22Rv1 (cell line): ENCODE data around the gene MALRD1.

Experiments used
- CTCF ChIP-seq: fragments of 450-650 bp; IDR thresholded peaks from 2 replicates; pipeline ENCODE4 v1.5.1; 2017; ENCODE audit warnings: mild to moderate bottlenecking
- ZFX ChIP-seq: fragments of 450-650 bp; IDR thresholded peaks from 2 replicates; pipeline ENCODE4 v1.6.1; 2017; ENCODE audit warnings: antibody characterized with exemption, borderline replicate concordance

GRCh38 chr10:19046679-19047078, 1.9 kb upstream of the MALRD1 start:
- TF ChIP-seq CTCF (no peak), ZFX (no peak)
